OCI-LY3 (cell line): ENCODE measurements around the gene CHRNB4.

Source experiments
- H2AFZ ChIP-seq: fragments of 200-600, 300-600 bp; shearing (Covaris generic); 2 replicates; pipeline ENCODE4 v1.6.0; 2014; ENCODE audit warnings: antibody characterized with exemption, low read depth, low read length
- H3K27ac ChIP-seq: fragments of 200-600, 300-600 bp; sonication (generic); 2 replicates; pipeline ENCODE4 v1.5.1; 2014; ENCODE audit warnings: mild to moderate bottlenecking, low read length, moderate library complexity, mixed read lengths
- H3K27me3 ChIP-seq: fragments of 200-600, 300-600 bp; sonication (generic); 2 replicates; pipeline ENCODE4 v1.6.1; 2014; ENCODE audit warnings: low read depth, low read length, mixed read lengths
- H3K36me3 ChIP-seq: fragments of 200-600, 300-600 bp; sonication (generic); replicated peaks from 2 replicates; pipeline ENCODE3; 2014; ENCODE audit warnings: low read depth, low read length, mixed read lengths
- H3K4me1 ChIP-seq: fragments of 300-600, 200-600 bp; sonication (generic); 2 replicates; pipeline ENCODE4 v1.6.1; 2014; ENCODE audit warnings: low read length, mixed read lengths
- H3K4me2 ChIP-seq: fragments of 200-600, 300-600 bp; sonication (generic); 2 replicates; pipeline ENCODE4 v1.6.1; 2014; ENCODE audit warnings: low read length, mixed read lengths
- H3K4me3 ChIP-seq: fragments of 300-600, 200-600 bp; sonication (generic); 2 replicates; pipeline ENCODE4 v1.5.1; 2014; ENCODE audit warnings: antibody characterized with exemption, mild to moderate bottlenecking, low read length, moderate library complexity
- H3K79me2 ChIP-seq: fragments of 300-600, 200-600 bp; shearing (Covaris generic); 2 replicates; pipeline ENCODE4 v1.6.1; 2014; ENCODE audit warnings: mild to moderate bottlenecking, low read length, mixed read lengths
- H3K9ac ChIP-seq: fragments of 300-600, 200-600 bp; shearing (Covaris generic); 2 replicates; pipeline ENCODE4 v1.6.0; 2014; ENCODE audit warnings: mild to moderate bottlenecking, low read length, moderate library complexity
- H3K9me3 ChIP-seq: fragments of 200-600, 300-600 bp; shearing (Covaris generic); 2 replicates; pipeline ENCODE4 v1.6.1; 2014; ENCODE audit warnings: low read length, mixed read lengths; ENCODE audit not compliant: insufficient read depth
- H4K20me1 ChIP-seq: fragments of 200-600, 300-600 bp; sonication (generic); 2 replicates; pipeline ENCODE4 v1.6.1; 2016; ENCODE audit warnings: low read length, mixed read lengths; ENCODE audit not compliant: insufficient read depth
- CTCF ChIP-seq: fragments of 200-600, 300-600 bp; sonication (generic); IDR thresholded peaks from 2 replicates; pipeline ENCODE4 v1.5.1; 2014; ENCODE audit warnings: antibody characterized with exemption, low read length, low read depth
- EZH2phosphoT487 ChIP-seq: fragments of 200-600 bp; shearing (Covaris generic); IDR thresholded peaks from 2 replicates; pipeline ENCODE4 v1.6.1; 2018; ENCODE audit warnings: antibody characterized with exemption, mixed run types, low read depth

Gene CHRNB4

GRCh38 chr15:78628227-78628626 lies 12.8 kb downstream of the CHRNB4 start:
- H3K4me2 ChIP-seq: no peak overlapping the region
- TF ChIP-seq EZH2phosphoT487: no peak
- TF ChIP-seq CTCF: no peak
- H4K20me1 ChIP-seq: no peaks in the 10 kb centered on the region
- H3K27me3 ChIP-seq: peaks cover 20% of the 10 kb centered on the region; the same call in 1 of the 2 replicates
- H3K4me1 ChIP-seq: no peaks in the 10 kb centered on the region
- no peak overlapping the region for H3K27ac ChIP-seq
- no peak overlapping the region for H3K4me3 ChIP-seq
- H3K79me2 ChIP-seq: no peaks in the 10 kb centered on the region
- peaks cover 5% of the 10 kb centered on the region; the same call in 1 of the 2 replicates for H3K9me3 ChIP-seq
- H3K36me3 ChIP-seq: no peaks in the 10 kb centered on the region
- no peak overlapping the region for H3K9ac ChIP-seq
- H2AFZ ChIP-seq: no peak overlapping the region

GRCh38 chr15:78627348-78627747 lies 13.7 kb downstream of the CHRNB4 start:
- H3K36me3 ChIP-seq: no peaks in the 10 kb centered on the region
- no peaks in the 10 kb centered on the region for H3K9me3 ChIP-seq
- no peak overlapping the region for H3K9ac ChIP-seq
- no peaks in the 10 kb centered on the region for H3K4me1 ChIP-seq
- H2AFZ ChIP-seq: no peak overlapping the region
- no peaks in the 10 kb centered on the region for H3K79me2 ChIP-seq
- peaks cover 15% of the 10 kb centered on the region; the same call in 1 of the 2 replicates for H3K27me3 ChIP-seq
- H3K4me3 ChIP-seq: no peak overlapping the region
- H3K27ac ChIP-seq: no peak overlapping the region
- H4K20me1 ChIP-seq: no peaks in the 10 kb centered on the region
- H3K4me2 ChIP-seq: no peak overlapping the region
- TF ChIP-seq CTCF (no peak), EZH2phosphoT487 (no peak)

GRCh38 chr15:78626381-78626995 lies 14.5 kb downstream of the CHRNB4 start:
- H3K4me3 ChIP-seq: no peak overlapping the region
- no peaks in the 10 kb centered on the region for H4K20me1 ChIP-seq
- H3K27ac ChIP-seq: no peak overlapping the region
- H2AFZ ChIP-seq: no peak overlapping the region
- TF ChIP-seq EZH2phosphoT487 (no peak), CTCF (no peak)
- peaks cover 15% of the 10 kb centered on the region; the same call in 1 of the 2 replicates for H3K27me3 ChIP-seq
- no peak overlapping the region for H3K4me2 ChIP-seq
- H3K36me3 ChIP-seq: no peaks in the 10 kb centered on the region
- H3K9me3 ChIP-seq: no peaks in the 10 kb centered on the region
- H3K9ac ChIP-seq: no peak overlapping the region
- H3K4me1 ChIP-seq: no peaks in the 10 kb centered on the region
- no peaks in the 10 kb centered on the region for H3K79me2 ChIP-seq

- TF ChIP-seq EZH2phosphoT487 (no peak), CTCF (no peak)
- Histone ChIP-seq H3K27me3 (peaks cover 15% of the 10 kb centered on the region; the same call in 1 of the 2 replicates), H3K4me1 (no peaks in the 10 kb centered on the region), H3K9ac (no peak overlapping the region), H3K79me2 (no peaks in the 10 kb centered on the region), H3K9me3 (no peaks in the 10 kb centered on the region), H3K27ac (no peak overlapping the region), H2AFZ (no peak overlapping the region), H3K36me3 (no peaks in the 10 kb centered on the region), H4K20me1 (no peaks in the 10 kb centered on the region), H3K4me2 (no peak overlapping the region), H3K4me3 (no peak overlapping the region)
Measured at GRCh38 chr15:78625606-78626280, 15.3 kb downstream of the CHRNB4 start.
